HG03064 (cell line): ENCODE results near the gene RUNX2.

Experiments
- ATAC-seq: cut with Tn5 transposase; IDR thresholded peaks from one replicate; pipeline ENCODE4 v1.9.1; 2021; ENCODE audit warnings: low read depth; ENCODE audit not compliant: unreplicated experiment

RUNX2 gene

GRCh38 chr6:45398075-45398813 is 70.1 kb downstream of the RUNX2 start:
- no peak for ATAC-seq

DNA sequence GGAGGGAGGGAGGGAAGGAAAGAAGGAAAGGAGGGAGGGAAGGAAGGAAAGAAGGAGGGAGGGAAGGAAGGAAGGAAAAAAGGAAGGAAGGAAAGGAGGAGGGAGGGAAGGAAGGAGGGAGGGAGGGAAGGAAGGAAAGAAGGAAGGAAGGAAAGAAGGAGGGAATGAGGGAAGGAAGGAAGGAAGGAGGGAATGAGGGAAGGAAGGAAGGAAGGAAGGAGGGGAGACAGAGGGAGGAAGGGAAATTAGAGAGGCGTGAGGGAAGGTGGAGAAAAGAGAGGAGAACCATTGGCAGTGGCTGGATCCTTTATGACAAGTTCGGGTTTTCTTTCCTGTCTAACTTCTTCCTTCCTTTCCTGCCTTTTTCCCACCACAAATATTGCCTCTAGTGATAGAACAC is 71.9 kb downstream of the RUNX2 start:
- no peak for ATAC-seq

GRCh38 chr6:45411959-45412358 is 83.8 kb downstream of the RUNX2 start:
- no peak for ATAC-seq

GRCh38 chr6:45415315-45415714 is 87.2 kb downstream of the RUNX2 start:
- ATAC-seq: no peak

DNA sequence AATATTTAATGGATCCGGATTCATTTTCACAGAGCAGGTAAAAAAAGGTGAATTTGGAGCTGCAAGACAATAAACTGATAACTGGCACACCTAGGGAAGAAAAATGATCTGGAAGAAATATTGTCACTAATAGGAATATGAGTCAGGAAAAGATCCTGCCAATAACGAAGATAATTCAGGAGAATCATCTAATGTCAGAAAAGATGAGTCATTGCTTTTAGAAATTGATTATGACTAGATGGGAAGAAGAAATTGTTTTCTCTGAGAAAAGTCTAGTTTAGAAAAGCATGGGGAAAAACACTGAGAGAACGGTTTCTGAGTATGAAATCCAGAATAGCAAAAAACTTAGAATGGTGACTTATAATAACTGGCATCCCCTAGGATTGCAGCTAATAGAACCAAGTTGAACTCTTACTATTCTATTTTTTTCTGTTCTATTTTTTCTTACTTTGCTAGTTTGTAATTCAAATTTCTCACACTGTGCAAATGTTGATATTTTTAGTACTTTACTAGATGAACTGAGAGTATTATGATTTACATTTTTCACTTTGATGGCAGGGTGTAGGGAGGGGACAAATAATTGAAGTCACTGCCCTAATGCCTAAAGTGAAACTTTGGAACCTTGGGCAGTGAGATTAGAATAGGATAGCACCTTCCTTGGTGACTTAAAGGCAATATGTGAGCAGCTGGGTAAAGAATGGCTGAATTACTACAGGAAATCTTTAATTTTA is 87.8 kb downstream of the RUNX2 start:
- no peak for ATAC-seq

DNA sequence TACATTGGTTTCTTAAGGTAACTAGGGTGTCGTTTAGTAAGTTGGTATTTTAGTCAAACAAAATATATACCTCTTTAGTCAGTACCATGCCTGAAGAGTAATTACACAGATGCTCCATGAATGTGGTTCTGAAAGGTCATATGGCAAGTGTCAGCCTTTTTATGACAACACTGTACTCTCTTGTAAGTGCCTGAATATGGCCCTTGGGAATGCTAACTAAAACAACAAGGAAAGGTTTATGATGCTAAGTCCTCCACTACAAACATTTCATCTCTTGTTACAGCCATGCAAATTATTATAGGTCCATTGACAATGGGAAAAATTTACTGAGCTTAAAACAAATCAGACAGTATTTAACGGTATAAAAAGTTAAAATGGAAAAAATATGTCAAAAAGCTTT is 88.6 kb downstream of the RUNX2 start:
- no peak for ATAC-seq

- no peak for ATAC-seq
These were observed 89.3 kb downstream of the RUNX2 start for GRCh38 chr6:45417436-45417835.

DNA sequence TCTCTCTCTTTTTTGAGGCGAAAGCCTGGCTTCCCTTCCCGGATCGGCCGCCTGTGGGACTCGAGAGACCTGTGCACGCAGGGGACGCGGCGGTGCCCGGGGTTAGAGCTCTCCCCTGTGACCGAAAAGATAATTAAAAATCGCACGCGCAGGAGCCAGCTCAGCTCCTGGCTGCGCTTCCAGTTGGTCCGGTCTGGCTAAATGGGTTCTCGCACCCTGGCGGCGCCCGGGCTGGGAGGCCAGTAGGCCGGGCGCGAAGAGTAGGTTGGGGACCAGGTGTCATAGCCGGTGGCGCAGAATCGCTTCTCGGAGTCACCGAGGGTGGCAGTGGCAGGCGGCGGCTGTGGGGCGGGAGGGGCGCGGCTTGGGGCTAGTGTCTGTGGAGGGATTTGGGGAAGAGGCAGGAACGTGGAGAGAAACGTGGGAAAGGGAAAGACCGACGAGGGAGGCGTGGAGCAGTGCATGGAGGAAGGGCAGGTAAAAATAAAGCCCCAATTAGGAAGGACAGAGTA is 91.5 kb downstream of the RUNX2 start:
- no peak for ATAC-seq

DNA sequence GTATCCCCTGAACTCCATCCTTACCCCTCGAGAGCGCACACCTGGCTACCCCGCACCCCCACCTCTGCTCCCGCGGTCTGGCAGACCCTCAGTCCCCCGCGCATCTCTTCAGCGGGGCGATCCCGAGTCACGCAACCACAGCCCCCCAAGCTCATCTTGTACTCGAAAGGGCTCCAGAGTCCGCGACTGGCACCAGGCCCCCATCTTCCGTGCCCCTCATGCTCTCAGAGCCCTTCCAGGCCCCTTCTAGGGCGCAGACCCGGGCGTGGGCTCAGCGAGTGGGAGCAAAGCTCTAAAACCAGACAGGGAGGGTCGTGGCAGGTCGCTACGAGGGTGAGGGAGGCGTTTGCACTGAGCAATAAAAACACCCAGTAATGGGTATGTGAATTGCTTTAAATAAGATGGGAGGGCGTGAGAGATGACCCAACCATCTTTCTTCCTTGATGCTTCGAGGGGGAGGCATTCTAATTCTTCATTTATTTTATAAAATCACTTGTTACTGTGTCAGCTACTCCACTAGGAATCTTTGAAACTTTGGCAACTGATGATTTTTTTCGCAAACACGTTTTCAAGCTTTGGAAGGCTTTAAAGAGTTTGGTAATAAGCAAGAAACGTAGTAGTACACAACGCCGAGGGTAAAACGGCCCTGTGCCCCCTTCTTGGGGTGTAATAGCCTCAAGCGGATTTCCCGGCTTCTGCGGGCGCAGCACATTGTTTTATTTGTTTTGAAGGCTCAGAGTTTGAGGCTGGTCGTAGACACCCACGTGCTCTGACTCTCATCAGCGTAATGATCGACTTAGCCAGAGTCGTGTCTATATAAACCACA is 92.2 kb downstream of the RUNX2 start:
- no peak for ATAC-seq

- ATAC-seq: no peak
These were observed 93.0 kb downstream of the RUNX2 start for GRCh38 chr6:45420909-45421708.

DNA sequence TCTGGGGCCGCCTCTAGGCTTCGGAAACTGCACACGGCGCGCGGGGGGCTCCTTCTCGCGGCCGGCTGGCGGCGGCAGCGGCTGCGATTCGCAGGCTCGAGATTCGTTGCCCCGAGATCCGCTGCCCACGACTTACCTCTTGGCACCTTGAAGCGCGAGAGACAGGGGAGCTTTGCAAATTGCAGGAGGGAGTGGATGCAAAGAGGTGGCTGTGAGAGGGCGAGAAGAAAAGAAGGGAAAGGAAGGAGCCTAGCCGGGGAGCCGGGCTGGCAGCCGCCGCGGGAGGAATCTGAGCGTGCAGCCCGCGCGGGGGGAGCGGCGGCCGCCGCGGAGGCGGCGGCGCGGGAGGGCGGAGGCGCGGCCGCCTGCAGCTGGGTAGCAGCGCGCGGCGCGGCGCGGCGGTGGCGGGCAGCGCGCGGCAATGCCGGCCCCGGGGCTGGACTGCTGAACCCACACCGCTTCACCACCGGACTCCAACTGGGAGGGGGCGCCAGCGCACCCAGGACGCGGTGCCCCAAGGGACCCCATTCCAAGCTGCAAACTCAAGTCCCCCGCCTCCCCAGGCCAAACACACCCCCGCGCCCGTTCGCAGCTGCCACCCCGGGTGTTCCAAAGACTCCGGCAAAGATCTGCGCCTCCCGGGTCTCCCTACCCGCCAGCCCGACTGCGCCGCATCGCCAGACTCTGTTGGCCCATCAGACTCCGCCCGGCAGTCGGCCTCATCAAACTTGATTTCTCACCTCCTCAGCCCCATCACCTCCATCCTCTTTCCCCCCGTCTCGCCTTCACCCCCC is 93.8 kb downstream of the RUNX2 start:
- no peak for ATAC-seq

- no peak for ATAC-seq
These were observed 94.5 kb downstream of the RUNX2 start for GRCh38 chr6:45422503-45423110.

- no peak for ATAC-seq
These were observed 95.1 kb downstream of the RUNX2 start for GRCh38 chr6:45423111-45423823.

GRCh38 chr6:45423824-45424450 is 95.8 kb downstream of the RUNX2 start:
- ATAC-seq: no peak

DNA sequence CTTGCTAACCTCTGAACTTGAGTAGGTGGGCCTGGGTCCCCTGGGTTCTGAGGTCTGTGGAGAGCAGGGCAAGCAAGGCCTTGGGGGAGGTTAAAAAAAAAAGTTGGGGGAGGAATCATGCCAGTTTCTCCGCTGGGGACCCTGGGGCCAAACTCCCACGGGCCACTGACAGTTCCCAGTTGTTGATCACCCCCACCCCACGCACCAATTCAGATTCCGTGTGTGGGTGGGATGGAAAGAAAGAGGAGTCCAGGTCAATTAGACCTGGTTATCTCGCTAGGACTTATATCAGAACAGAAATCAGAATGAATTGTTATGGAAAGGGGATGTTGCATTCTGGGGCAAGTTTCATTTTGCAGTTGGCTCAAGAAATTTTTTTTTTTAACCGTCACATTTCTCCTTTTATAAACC is 96.3 kb downstream of the RUNX2 start:
- no peak for ATAC-seq

DNA sequence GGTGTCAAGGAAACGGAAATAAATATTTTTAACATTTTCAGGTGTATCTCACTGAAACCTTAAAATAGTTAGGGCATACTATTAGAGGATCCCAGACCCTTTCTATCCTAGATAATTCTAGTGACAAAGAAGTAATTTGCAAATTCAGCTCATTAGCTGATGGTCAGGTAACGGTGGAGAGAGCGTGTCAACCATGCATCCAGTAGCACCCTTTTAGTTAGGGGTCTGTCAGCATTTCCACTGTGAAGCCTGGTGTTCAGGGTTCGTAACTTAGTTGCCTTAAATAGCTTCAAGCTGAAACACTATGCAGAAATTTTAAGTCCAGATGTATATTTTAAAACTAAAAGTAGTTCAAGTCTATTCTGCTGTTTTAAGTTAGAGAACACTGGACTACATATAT is 98.1 kb downstream of the RUNX2 start:
- ATAC-seq: no peak

GRCh38 chr6:45427726-45428125 is 99.6 kb downstream of the RUNX2 start:
- ATAC-seq: no peak

DNA sequence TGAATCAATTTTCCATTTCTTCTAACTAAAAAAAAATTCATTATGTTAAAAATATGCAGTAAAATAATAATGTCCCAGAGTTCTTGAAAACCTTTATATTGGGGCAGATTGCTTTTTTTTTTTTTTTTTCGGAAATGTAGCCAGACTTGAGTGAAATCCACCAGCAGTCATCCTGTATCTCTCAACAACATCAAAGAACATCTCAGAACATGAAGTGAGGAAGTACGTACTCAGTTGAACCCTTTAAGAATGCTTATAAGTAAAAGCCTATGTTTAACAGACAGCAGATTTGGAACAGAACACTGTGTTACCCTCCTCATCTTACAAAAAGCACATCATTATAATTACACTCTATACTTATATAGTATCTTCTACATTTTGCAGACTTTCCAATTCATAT is 100.6 kb downstream of the RUNX2 start:
- no peak for ATAC-seq
